ENCODE results near the gene ADSS1. TPM values are rescaled to one million over a fixed set of nuclear protein-coding genes. Genes with fewer than 3 reads are reported as not detected.
"Not testable (repeated sequence)": the region's sequence is repeated elsewhere in the genome, so short reads cannot be mapped to it uniquely, and the experiment has no call there.

The ADSS1 gene
- total RNA-seq, 2 experiments from 2014 or later: 0.98 to 1.2 TPM

DNA sequence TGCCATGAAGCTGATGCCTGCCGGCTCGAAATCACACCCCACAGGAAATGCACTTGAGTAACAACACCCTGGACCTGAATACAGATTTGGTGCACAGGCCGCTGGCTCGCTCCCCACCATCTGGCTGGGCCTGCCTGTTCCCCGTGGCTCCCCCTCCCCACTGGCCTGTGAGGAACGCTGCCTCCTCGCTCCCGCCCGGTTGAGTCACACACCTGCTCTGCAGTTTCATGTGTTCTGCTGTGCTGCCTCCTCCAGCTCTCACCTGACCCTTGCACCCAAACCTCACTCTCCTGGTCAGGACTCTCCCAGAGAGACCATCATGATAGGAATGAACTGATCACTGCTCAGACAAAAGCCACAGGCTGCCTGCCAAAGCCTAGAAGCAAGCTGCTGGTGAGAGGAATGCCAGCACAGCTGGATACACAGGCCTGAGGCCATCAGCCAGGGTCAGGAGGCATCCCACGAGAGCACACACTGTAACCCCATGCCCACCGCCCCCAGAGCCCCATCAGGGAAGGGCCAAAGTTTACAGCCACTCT lies 25.2 kb downstream of the ADSS1 start:
- Mint-ChIP-seq H3K9me3 (no peaks in the 10 kb centered on the region), H3K27ac (no peak overlapping the region), H3K4me1 (peaks cover 30% of the 10 kb centered on the region), H3K36me3 (ENCODE audit: low read depth) (no peaks in the 10 kb centered on the region), H3K4me3 (no peak overlapping the region), H3K27me3 (no peaks in the 10 kb centered on the region)
- CTCF ChIA-PET: interaction anchor here (0.5 kb wide), 1 partner anchor 91 kb away, joined by 3 read pairs; no protein-coding TSS in a partner anchor
- POLR2A ChIA-PET: no interaction called here
- DNase-seq: no peak

DNA sequence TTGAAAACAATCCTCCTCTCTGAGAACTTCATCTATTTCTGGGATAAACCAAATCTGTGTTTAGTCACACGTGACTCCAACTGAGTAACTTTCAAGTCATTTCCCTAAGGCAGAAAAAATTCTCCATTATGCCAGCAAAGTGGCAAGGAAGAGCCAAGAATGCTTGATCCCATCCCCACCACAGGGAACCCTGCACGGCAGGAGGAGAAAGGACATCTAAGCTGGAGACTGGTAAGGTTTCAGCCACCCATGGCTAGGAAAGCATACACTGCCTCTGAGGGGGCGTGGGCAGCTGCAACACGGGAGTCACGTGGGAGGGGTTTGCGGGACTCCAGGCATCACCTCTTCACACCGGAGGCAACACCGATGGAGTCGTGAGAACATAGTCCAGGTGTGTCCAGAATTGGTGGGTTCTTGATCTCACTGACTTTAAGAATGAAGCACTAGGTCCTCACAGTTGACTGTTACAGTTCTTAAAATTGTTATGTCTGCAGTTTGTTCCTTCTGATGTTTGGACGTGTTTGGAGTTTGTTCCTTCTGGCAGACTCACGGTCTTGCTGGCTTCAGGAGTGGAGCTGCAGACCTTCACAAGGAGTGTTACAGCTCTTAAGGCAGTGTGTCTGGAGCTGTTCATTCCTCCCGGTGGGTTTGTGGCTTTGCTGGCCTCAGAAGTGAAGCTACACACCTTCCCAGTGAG lies 26.2 kb downstream of the ADSS1 start:
- no peaks in the 10 kb centered on the region for H3K9me3 Mint-ChIP-seq
- ChIA-PET POLR2A (interaction anchor here (1.4 kb wide), 1 partner anchor 113 kb away, joined by 3 read pairs; no protein-coding TSS in a partner anchor), CTCF (interaction anchor here (4.6 kb wide), 1 partner anchor 15 kb away, joined by 29 read pairs; no protein-coding TSS in a partner anchor)
- DNase-seq: no peak
- H3K27ac Mint-ChIP-seq: no peak overlapping the region
- no peaks in the 10 kb centered on the region for H3K36me3 Mint-ChIP-seq (ENCODE audit: low read depth)
- no peaks in the 10 kb centered on the region for H3K27me3 Mint-ChIP-seq
- H3K4me3 Mint-ChIP-seq: peak overlapping the region; percentile 8
- peaks cover 37% of the 10 kb centered on the region for H3K4me1 Mint-ChIP-seq

DNA sequence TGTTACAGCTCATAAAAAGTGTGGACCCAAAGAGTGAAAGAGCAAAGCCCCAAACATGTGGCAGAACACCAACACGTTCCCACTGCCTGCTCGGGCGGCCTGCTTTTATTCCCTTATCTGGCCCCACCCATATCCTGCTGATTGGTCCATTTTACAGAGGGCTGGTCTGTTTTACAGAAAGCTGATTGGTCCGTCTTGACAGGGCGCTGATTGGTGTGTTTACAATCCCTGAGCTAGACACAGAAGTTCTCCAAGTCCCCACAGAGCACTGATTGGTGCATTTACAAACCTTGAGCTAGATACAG lies 26.7 kb downstream of the ADSS1 start:
- not testable (repeated sequence) for H3K27me3 Mint-ChIP-seq; DNase-seq; H3K27ac Mint-ChIP-seq; H3K9me3 Mint-ChIP-seq; H3K36me3 Mint-ChIP-seq (ENCODE audit: low read depth)
- ChIA-PET CTCF (interaction anchor here (4.6 kb wide), 1 partner anchor 15 kb away, joined by 29 read pairs; no protein-coding TSS in a partner anchor), POLR2A (interaction anchor here (1.4 to 3.2 kb wide), 2 partner anchors 27 to 113 kb away, joined by 3 to 29 read pairs; partner anchors contain the start of gene ADSS1)
- Mint-ChIP-seq H3K4me1 (peaks cover 33% of the 10 kb centered on the region), H3K4me3 (peak overlapping the region; percentile 48)

DNA sequence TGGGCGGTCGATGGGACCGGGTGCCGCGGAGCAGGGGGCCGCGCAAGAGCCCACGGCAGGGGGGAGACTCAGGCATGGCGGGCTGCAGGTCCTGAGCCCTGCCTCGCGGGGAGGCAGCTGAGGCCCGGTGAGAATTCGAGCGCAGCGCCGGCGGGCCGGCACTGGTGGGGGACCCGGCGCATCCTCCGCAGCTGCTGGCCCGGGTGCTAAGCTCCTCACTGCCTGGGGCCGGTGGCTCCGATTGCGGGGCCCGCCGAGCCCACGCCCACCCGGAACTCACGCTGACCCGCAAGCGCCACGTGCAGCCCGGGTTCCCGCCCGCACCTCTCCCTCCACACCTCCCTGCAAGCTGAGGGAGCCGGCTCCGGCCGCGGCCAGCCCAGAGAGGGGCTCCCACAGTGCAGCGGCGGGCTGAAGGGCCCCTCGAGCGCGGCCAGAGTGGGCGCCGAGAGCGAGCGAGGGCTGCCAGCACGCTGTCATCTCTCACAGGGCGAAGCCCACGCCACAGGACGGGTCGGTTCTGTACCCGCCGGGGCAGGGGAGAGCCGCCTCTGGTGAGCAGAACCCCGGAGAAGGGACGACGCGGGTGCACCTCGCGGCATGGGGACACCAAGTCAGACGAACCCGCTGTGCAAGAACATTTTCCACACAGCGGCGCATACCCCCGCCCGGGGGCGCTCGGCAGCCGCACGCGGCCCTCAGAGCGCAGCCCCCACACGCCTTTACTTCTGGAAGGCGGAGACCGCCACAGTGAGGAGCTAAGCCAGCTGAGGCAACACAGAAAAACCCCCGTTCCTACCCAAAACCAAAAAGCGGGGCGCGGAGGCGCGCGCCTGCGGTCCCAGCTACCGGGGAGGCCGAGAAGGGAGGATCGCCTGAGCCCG lies 27.8 kb downstream of the ADSS1 start:
- H3K4me1 Mint-ChIP-seq: peaks cover 35% of the 10 kb centered on the region
- no peaks in the 10 kb centered on the region for H3K9me3 Mint-ChIP-seq
- ChIA-PET POLR2A (interaction anchor here (0.7 to 3.2 kb wide), 28 partner anchors 10 to 1190 kb away, joined by 3 to 29 read pairs (median 6); partner anchors contain the start of genes ADSS1, BAG5, CDCA4 and GPR132), CTCF (interaction anchor here (0.9 to 4.6 kb wide), 10 partner anchors 13 to 268 kb away, joined by 3 to 29 read pairs (median 6); partner anchors contain the start of genes ADSS1 and ZBTB42)
- H3K27ac Mint-ChIP-seq: peak overlapping the region; percentile 90
- H3K4me3 Mint-ChIP-seq: peak overlapping the region; percentile 78
- peaks cover 9% of the 10 kb centered on the region for H3K36me3 Mint-ChIP-seq (ENCODE audit: low read depth)
- H3K27me3 Mint-ChIP-seq: no peaks in the 10 kb centered on the region
- no peak for DNase-seq

DNA sequence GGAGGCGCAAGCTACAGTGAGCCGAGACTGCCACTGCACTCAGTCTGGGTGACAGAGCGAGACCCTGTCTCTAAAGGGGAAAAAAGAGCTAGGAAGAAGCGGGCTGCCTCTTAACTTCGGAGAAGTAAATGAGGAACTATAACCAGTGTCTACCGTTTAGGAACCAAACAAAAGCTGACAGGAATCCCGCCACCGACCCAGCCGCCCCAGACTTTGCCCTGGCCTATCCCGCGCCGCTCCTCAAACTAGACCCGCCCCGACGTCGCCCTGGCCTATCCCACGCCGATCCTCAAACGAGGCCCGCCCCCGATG lies 28.4 kb downstream of the ADSS1 start:
- H3K4me1 Mint-ChIP-seq: peaks cover 40% of the 10 kb centered on the region
- POLR2A ChIA-PET: interaction anchor here (0.7 to 3.2 kb wide), 28 partner anchors 9 to 1190 kb away, joined by 3 to 29 read pairs (median 6); partner anchors contain the start of genes ADSS1, BAG5, CDCA4 and GPR132
- H3K27me3 Mint-ChIP-seq: no peaks in the 10 kb centered on the region
- CTCF ChIA-PET: interaction anchor here (0.9 to 4.6 kb wide), 10 partner anchors 13 to 267 kb away, joined by 3 to 29 read pairs (median 6); partner anchors contain the start of genes ADSS1 and ZBTB42
- DNase-seq: no peak
- peak overlapping the region; percentile 90 for H3K27ac Mint-ChIP-seq
- H3K9me3 Mint-ChIP-seq: no peaks in the 10 kb centered on the region
- peak overlapping the region; percentile 78 for H3K4me3 Mint-ChIP-seq
- H3K36me3 Mint-ChIP-seq (ENCODE audit: low read depth): peaks cover 14% of the 10 kb centered on the region

DNA sequence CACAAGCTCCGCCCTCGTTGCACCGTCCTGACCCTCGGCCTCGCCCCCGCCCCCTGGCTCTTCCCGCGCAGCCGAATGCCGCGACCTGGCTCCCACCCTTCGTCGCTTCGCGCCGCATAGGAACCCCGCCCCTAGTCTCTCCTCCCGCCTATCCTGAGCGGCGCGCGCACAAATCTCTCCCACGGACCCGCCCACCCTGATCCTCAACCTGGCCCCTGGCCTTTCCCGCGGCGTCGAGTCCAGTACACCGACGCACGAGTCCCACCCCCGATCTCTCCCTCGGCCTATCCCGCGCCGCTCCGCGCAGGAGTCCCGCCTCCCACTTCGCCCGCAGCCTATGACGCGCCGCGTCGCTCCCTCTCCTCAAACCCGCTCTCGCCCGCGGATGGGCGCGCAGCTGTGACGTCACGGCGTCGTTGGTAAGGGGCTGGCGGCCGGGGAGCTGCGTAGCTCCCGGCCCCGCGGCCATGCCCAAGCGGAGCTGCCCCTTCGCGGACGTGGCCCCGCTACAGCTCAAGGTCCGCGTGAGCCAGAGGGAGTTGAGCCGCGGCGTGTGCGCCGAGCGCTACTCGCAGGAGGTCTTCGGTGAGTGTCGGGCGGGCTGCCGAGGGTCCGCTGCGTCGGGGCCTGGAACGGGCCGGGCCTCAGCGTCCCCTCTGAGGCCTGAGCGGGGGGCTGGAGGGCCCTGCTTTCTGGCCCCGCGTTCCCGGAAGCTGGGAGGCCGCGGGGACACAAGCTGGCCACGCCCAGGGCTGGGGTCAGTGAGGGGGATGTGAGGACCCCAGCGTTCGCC lies 28.9 kb downstream of the ADSS1 start, which contains the start of gene SIVA1:
Gene SIVA1 (plus strand): TSS at position 413 of the 793 bp plus-strand sequence. CDS start 55 bp downstream, at position 468.
- H3K4me3 Mint-ChIP-seq: peak within 1 kb of the TSS; percentile 78
- POLR2A ChIA-PET: interaction anchor here (0.8 to 3.2 kb wide), 27 partner anchors 9 to 1191 kb away, joined by 3 to 29 read pairs (median 6); partner anchors contain the start of genes ADSS1, BAG5, CDCA4 and GPR132
- H3K4me1 Mint-ChIP-seq: peaks cover 42% of the 10 kb centered on the region
- DNase-seq: peak; percentile 100
- CTCF ChIA-PET: interaction anchor here (0.9 to 4.6 kb wide), 11 partner anchors 12 to 267 kb away, joined by 3 to 29 read pairs (median 4); partner anchors contain the start of genes ADSS1 and ZBTB42
- peaks cover 18% of the 10 kb centered on the region for H3K36me3 Mint-ChIP-seq (ENCODE audit: low read depth)
- peak within 1 kb of the TSS; percentile 90 for H3K27ac Mint-ChIP-seq
- no peaks in the 10 kb centered on the region for H3K9me3 Mint-ChIP-seq
- no peaks in the 10 kb centered on the region for H3K27me3 Mint-ChIP-seq

DNA sequence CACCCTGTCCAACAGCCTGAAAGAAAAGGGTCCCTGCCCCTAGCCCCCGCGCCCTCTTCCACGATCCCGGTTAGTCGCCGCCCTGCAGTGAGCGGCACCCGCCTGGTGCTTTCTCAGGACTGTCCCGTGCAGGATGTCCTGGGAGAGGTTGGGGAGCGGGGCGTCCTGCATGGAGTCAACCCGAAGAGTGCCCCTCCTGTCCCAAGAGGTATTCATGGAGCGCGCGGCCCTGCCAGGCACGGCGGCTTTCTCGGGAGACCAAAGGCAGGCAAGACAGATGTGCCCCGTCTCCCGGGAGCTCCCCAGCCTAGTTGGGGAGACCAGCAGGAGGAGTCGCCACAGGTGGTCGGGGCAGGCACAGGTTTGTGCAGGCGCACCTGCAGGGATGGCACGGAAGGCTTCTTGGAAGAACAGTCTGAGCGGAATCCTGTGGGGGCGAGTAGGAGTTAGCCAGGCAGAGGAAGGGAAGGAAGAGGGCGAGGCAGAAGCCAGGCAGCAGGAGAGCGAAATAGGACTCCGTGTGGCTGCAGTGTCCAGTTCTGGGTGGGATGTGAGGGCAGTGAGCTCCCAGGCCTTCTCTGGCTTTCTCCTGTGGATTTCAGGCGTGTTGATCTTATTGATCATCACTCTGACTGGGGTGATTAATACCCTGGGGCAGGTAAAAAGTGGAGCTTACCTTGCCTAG lies 29.6 kb downstream of the ADSS1 start:
- peak; percentile 35 for DNase-seq
- ChIA-PET CTCF (interaction anchor here (1.0 to 4.6 kb wide), 5 partner anchors 12 to 73 kb away, joined by 3 to 29 read pairs (median 14); partner anchors contain the start of gene ZBTB42), POLR2A (interaction anchor here (0.9 to 3.2 kb wide), 16 partner anchors 8 to 312 kb away, joined by 3 to 29 read pairs (median 8); partner anchors contain the start of genes ADSS1, GPR132 and ZBTB42)
- peaks cover 18% of the 10 kb centered on the region for H3K36me3 Mint-ChIP-seq (ENCODE audit: low read depth)
- peak overlapping the region; percentile 67 for H3K27ac Mint-ChIP-seq
- no peaks in the 10 kb centered on the region for H3K9me3 Mint-ChIP-seq
- H3K4me1 Mint-ChIP-seq: peaks cover 42% of the 10 kb centered on the region
- no peaks in the 10 kb centered on the region for H3K27me3 Mint-ChIP-seq
- peak overlapping the region; percentile 78 for H3K4me3 Mint-ChIP-seq

DNA sequence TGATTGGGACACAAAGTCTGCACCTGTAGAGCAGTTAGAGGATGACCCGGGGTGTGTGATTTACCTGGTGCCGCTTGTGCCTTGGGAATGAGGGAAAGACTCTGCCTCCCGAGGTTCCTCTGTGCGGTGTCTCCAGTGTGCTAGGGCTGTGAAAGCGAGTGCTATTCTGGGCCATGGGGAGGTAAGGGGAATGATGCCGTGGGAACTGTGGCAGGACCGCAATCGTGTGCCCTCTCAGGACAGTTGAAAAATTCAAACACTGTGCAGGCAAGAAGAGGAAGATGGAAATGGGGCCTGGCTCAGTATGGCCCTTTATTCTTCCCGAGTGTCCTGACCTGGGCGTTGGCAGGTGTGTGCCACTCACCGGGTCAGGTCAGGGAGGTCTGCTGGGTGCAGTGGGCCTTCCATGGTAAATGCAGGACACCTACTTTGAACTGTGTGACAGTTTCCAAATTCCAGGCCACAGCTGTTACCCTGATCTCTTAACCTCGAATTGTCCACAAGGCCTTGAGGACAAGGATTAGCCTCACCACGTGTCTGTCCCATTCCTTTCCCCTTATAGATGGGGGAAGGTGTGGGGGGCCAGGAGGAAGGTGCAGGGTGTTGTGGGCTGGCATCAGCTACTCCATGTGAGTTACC lies 30.3 kb downstream of the ADSS1 start:
- Mint-ChIP-seq H3K27ac (peak overlapping the region; percentile 67), H3K27me3 (no peaks in the 10 kb centered on the region), H3K4me3 (peak overlapping the region; percentile 78), H3K36me3 (ENCODE audit: low read depth) (peaks cover 25% of the 10 kb centered on the region), H3K4me1 (peaks cover 42% of the 10 kb centered on the region), H3K9me3 (no peaks in the 10 kb centered on the region)
- DNase-seq: no peak
- ChIA-PET POLR2A (interaction anchor here (0.8 to 2.8 kb wide), 6 partner anchors 12 to 59 kb away, joined by 3 to 19 read pairs (median 6); partner anchors contain the start of gene ZBTB42), CTCF (interaction anchor here (1.0 to 4.6 kb wide), 4 partner anchors 11 to 63 kb away, joined by 3 to 29 read pairs (median 14); no protein-coding TSS in a partner anchor)

DNA sequence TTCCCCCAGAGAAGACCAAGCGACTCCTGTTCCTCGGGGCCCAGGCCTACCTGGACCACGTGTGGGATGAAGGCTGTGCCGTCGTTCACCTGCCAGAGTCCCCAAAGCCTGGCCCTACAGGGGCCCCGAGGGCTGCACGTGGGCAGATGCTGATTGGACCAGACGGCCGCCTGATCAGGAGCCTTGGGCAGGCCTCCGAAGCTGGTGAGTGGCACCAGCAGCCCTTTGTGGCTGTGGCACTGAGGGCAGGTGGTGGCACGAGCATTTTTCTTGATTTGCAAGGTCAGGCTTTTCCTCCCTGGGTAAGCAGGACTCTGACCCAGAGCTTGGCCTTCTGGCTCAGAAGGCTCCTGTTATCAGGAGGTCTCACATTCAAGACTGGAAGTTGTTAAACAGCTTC lies 31.6 kb downstream of the ADSS1 start:
- no peaks in the 10 kb centered on the region for H3K9me3 Mint-ChIP-seq
- POLR2A ChIA-PET: interaction anchor here (1.2 kb wide), 1 partner anchor 13 kb away, joined by 5 read pairs; no protein-coding TSS in a partner anchor
- H3K36me3 Mint-ChIP-seq (ENCODE audit: low read depth): peaks cover 32% of the 10 kb centered on the region

DNA sequence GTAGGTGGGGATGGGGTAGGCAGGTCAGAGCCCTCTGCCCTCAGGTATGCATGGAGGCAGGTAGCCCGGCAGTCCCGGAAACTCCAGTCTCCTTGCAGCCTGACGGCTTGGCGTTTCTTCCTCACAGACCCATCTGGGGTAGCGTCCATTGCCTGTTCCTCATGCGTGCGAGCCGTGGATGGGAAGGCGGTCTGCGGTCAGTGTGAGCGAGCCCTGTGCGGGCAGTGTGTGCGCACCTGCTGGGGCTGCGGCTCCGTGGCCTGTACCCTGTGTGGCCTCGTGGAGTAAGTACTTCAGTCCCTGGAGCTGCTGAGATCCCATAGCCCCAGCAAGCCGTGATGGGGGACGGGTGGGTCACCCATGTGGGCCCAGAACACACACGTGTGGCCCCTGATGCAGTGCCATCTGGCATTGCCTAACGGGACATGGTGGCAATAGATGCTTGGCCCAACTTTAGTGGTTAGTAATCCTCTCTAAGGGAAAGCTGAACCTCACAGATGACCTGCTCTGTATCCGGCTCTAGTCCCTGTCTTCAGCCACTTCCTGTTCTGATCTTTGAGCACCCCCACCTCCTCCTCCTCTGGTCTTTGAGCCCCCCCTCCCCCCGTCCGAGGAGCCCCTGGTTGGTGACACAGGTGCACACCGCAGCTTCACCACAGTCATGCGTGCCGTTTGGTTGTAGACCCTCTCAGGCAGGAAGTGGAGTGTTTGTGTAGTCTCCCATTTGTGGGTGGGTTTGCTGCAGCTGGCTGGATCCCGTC lies 32.6 kb downstream of the ADSS1 start:
- Mint-ChIP-seq H3K27me3 (no peaks in the 10 kb centered on the region), H3K9me3 (no peaks in the 10 kb centered on the region), H3K4me3 (no peak overlapping the region), H3K4me1 (peaks cover 42% of the 10 kb centered on the region), H3K27ac (peak overlapping the region; percentile 40), H3K36me3 (ENCODE audit: low read depth) (peaks cover 40% of the 10 kb centered on the region)
- DNase-seq: no peak
- ChIA-PET POLR2A (no interaction called here), CTCF (interaction anchor here (1.3 kb wide), 1 partner anchor 12 kb away, joined by 3 read pairs; no protein-coding TSS in a partner anchor)

More for the DNA sequence above, 31.6 kb downstream of the ADSS1 start:
- no peak overlapping the region for H3K4me3 Mint-ChIP-seq
- no peaks in the 10 kb centered on the region for H3K27me3 Mint-ChIP-seq
- no peak for DNase-seq
- H3K4me1 Mint-ChIP-seq: peaks cover 42% of the 10 kb centered on the region
- CTCF ChIA-PET: interaction anchor here (1.3 kb wide), 1 partner anchor 13 kb away, joined by 3 read pairs; no protein-coding TSS in a partner anchor
- H3K27ac Mint-ChIP-seq: peak overlapping the region; percentile 52

All from activated CD4-positive, alpha-beta memory T cell treated with anti-CD3 and anti-CD28 coated beads, Interleukin-2, amount 10 ng/mL, durations not matched to agents 7 days and 5 days (primary cell).